ENCODE results near the gene RFTN1. TPM values are rescaled to one million over a fixed set of nuclear protein-coding genes. Genes with fewer than 3 reads are reported as not detected.

RFTN1 gene
- total and polyA plus RNA-seq, 2 of the 8 experiments (the other 6 are each of a cell fraction or from before 2014, with no cell fraction given), result 4.6 to 6.7 TPM

DNA sequence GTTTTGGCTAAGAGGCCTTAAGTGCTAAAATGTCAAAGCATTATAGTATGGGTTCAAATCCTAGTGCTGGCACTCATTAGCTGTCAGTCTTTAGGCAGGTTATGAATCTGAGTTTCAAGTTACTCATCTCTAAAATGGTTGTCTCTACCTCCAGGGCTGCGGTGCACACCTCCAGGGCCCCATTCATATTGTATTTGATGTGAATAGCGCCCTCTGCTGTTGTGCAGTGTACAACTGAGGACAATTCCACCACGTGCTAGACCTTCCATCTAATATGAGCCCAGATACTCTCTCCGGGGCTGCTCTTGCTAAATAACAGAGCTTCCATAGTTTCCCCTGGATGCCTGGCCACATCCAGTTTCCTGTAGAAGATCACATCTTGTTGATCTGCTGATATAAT is 194.2 kb downstream of the RFTN1 start (continued):
- TF ChIP-seq, protein P1, sequence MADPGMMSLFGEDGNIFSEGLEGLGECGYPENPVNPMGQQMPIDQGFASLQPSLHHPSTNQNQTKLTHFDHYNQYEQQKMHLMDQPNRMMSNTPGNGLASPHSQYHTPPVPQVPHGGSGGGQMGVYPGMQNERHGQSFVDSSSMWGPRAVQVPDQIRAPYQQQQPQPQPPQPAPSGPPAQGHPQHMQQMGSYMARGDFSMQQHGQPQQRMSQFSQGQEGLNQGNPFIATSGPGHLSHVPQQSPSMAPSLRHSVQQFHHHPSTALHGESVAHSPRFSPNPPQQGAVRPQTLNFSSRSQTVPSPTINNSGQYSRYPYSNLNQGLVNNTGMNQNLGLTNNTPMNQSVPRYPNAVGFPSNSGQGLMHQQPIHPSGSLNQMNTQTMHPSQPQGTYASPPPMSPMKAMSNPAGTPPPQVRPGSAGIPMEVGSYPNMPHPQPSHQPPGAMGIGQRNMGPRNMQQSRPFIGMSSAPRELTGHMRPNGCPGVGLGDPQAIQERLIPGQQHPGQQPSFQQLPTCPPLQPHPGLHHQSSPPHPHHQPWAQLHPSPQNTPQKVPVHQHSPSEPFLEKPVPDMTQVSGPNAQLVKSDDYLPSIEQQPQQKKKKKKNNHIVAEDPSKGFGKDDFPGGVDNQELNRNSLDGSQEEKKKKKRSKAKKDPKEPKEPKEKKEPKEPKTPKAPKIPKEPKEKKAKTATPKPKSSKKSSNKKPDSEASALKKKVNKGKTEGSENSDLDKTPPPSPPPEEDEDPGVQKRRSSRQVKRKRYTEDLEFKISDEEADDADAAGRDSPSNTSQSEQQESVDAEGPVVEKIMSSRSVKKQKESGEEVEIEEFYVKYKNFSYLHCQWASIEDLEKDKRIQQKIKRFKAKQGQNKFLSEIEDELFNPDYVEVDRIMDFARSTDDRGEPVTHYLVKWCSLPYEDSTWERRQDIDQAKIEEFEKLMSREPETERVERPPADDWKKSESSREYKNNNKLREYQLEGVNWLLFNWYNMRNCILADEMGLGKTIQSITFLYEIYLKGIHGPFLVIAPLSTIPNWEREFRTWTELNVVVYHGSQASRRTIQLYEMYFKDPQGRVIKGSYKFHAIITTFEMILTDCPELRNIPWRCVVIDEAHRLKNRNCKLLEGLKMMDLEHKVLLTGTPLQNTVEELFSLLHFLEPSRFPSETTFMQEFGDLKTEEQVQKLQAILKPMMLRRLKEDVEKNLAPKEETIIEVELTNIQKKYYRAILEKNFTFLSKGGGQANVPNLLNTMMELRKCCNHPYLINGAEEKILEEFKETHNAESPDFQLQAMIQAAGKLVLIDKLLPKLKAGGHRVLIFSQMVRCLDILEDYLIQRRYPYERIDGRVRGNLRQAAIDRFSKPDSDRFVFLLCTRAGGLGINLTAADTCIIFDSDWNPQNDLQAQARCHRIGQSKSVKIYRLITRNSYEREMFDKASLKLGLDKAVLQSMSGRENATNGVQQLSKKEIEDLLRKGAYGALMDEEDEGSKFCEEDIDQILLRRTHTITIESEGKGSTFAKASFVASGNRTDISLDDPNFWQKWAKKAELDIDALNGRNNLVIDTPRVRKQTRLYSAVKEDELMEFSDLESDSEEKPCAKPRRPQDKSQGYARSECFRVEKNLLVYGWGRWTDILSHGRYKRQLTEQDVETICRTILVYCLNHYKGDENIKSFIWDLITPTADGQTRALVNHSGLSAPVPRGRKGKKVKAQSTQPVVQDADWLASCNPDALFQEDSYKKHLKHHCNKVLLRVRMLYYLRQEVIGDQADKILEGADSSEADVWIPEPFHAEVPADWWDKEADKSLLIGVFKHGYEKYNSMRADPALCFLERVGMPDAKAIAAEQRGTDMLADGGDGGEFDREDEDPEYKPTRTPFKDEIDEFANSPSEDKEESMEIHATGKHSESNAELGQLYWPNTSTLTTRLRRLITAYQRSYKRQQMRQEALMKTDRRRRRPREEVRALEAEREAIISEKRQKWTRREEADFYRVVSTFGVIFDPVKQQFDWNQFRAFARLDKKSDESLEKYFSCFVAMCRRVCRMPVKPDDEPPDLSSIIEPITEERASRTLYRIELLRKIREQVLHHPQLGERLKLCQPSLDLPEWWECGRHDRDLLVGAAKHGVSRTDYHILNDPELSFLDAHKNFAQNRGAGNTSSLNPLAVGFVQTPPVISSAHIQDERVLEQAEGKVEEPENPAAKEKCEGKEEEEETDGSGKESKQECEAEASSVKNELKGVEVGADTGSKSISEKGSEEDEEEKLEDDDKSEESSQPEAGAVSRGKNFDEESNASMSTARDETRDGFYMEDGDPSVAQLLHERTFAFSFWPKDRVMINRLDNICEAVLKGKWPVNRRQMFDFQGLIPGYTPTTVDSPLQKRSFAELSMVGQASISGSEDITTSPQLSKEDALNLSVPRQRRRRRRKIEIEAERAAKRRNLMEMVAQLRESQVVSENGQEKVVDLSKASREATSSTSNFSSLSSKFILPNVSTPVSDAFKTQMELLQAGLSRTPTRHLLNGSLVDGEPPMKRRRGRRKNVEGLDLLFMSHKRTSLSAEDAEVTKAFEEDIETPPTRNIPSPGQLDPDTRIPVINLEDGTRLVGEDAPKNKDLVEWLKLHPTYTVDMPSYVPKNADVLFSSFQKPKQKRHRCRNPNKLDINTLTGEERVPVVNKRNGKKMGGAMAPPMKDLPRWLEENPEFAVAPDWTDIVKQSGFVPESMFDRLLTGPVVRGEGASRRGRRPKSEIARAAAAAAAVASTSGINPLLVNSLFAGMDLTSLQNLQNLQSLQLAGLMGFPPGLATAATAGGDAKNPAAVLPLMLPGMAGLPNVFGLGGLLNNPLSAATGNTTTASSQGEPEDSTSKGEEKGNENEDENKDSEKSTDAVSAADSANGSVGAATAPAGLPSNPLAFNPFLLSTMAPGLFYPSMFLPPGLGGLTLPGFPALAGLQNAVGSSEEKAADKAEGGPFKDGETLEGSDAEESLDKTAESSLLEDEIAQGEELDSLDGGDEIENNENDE (IDR thresholded peaks at IDR 0.05; ENCODE audit: insufficient replicate concordance, low read length), result no peak
- peak; percentile 58 to 67 for TF ChIP-seq RAD21 (IDR thresholded peaks at IDR 0.05 in 1 of 2, conservative IDR thresholded peaks at IDR 0.05 in 1 of 2; ENCODE audit: low read depth in 2 of 2, low read length in 2 of 2)
- TF ChIP-seq CEBPB (IDR thresholded peaks at IDR 0.05; ENCODE audit: low read depth, low read length), result no peak
- no peak for TF ChIP-seq POLR2AphosphoS5 (IDR thresholded peaks at IDR 0.05; ENCODE audit: low read depth, low read length)
- TF ChIP-seq HDAC6 (IDR thresholded peaks at IDR 0.05; ENCODE audit: low read depth, low read length), result no peak
- no peak for TF ChIP-seq KDM5A (IDR thresholded peaks at IDR 0.05; ENCODE audit: low read length)
- no peak for TF ChIP-seq BCL11A (IDR thresholded peaks at IDR 0.05; ENCODE audit: low read depth in 2 of 2, low read length in 2 of 2)
- TF ChIP-seq SUZ12 (IDR thresholded peaks at IDR 0.05; ENCODE audit: low read length), result no peak
- no peak for TF ChIP-seq EZH2 (IDR thresholded peaks at IDR 0.05; ENCODE audit: low read depth, low read length, severe bottlenecking)
- TF ChIP-seq CREB1 (IDR thresholded peaks at IDR 0.05), result peak; percentile 27; the same call in 1 of the 2 replicates

All from H1 (cell line).